H54 (cell line): Measurements from ENCODE around the gene PSMB5.
"Not testable (repeated sequence)": the region's sequence is repeated elsewhere in the genome, so short reads cannot be mapped to it uniquely, and the experiment has no call there.

Source experiments
- DNase-seq: peaks from one replicate; pipeline ENCODE4 v3.0.0; 2011; ENCODE audit warnings: low spot score, mixed read lengths; ENCODE audit not compliant: insufficient read length
- FAIRE-seq: peaks from 3 replicates; lab custom pipeline; 2011; peaks lifted over from hg19 to GRCh38; lab: Jason Lieb, UNC
- POLR2A ChIP-seq: IDR thresholded peaks from 2 replicates; pipeline ENCODE4 v1.6.1; 2011; ENCODE audit warnings: low read depth, mild to moderate bottlenecking, low read length

Gene PSMB5

DNA sequence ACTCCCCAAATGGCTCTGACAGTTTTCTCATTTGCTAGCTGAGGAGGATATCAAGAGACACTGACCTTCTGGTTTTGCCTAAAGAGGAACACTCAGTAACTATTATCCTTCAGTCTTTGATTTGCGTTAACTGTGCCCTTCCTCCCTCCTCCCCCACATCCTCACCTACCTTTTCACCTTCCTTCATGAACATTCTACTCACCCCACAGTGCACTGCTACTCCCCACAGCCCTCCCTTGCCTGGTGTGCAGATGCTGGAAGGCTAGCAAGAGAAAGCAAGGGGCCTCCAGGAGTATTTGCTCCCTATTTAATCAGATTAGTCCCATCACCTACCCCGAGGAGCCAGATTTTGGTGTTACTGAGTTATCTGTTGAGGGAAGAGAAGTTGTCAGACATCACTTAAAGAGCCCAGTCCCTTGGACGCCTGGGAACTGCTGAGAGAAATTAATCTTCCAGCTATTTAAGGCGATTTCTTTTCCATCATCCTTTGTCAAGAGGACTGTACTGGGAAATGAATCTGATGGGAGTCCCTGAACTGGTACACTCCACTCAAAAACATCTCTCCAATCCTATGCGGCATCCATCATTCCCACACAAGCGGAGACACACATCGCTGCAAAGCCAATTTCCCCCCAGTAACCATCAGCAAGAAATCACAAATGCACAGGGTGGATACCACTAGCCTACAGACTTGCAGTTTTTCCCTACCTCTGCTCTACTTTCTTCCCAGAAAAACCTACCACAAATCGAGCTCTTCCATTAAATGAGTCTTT is 11.5 kb downstream of the PSMB5 start:
- DNase-seq = no peak
- TF ChIP-seq POLR2A = no peak
- no peak for FAIRE-seq

- no peak for DNase-seq
- no peak for FAIRE-seq
- no peak for TF ChIP-seq POLR2A
Observed at GRCh38 chr14:23021889-23022442, 12.7 kb downstream of the PSMB5 start.

GRCh38 chr14:23021434-23021833 is 13.3 kb downstream of the PSMB5 start:
- DNase-seq (no peak), FAIRE-seq (no peak)
- TF ChIP-seq POLR2A = no peak

DNA sequence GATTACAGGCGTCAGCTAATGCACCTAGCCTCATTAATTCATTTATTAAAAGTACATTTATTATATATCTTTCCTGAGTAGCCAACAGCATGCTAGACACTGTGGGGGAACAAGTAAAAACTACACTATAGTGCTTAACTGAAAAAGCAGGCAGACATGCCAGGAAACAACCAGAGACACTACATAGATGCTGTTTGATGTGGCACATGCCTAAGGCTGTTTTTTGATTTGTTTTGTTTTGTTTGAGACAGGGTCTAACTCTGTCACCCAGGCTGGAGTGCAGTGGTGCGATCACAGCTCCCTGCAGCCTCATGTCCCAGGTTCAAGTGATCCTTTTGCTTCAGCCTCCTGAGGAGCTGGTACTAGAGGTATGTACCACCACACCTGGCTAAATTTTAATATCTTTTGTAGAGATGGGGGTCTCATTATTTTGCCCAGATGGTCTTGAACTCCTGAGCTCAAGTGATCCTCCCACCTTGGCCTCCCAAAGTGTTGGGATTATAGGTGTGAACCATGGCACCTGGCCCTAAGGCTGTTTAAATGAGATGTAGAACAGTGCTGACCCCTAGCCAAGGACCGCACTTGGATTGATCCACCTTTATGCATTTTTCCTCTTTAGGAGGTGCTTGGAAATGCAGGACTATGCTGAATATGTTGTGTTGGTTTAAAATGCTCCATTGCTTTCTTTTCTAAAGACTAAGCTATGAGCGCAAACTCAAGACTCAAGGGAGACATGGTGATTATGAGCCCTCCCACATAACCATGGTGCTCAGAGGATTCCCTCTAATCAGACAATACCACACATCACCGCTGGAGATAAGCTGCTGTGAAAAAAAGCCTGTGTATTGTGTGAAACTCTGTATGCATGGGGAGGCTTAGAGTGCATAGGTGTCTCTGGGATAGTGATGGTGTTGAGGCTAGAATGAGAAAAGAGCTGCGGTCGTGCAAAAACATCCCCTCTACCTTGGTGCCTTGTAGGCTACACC is 14.3 kb downstream of the PSMB5 start:
- no peak for TF ChIP-seq POLR2A
- no peak for FAIRE-seq
- no peak for DNase-seq

DNA sequence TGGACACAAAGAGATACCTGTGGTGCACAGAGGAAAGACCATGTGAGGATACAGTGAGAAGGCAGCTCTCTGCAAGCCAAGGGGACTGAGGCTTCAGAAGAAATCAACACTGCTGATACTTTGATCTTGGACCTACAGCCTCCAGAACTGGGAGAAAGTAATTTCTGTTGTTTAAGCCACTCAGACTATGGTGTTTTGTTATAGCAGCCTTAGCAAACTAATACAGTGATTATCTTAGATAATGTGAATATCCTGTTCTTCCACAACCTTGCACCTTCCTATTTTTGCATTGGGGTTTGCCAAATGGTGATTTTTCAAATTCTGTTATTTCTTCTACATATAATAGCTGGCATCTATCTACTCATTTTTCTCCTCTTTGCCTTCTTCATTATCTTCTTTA is 16.6 kb downstream of the PSMB5 start:
- FAIRE-seq (no peak), DNase-seq (no peak)
- no peak for TF ChIP-seq POLR2A

DNA sequence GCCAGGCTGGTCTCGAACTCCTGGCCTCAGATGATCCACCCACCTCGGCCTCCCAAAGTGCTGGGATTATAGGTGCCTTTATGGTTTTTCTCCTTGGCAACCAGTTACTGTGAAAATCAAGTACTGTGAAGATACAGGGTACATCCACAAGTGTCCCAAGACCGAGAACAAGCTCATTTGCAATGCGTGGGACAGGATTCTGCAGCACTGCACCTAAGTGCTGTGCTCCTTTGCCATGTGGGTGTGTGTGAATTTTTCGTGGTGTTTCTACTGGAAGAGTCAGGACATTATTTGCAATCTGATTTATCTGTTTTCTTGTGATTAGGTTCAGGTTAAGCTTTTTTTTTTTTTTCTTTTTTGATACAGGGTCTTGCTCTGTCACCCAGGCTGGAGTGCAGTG is 17.6 kb downstream of the PSMB5 start:
- no peak for DNase-seq
- FAIRE-seq = no peak
- TF ChIP-seq POLR2A = no peak

DNA sequence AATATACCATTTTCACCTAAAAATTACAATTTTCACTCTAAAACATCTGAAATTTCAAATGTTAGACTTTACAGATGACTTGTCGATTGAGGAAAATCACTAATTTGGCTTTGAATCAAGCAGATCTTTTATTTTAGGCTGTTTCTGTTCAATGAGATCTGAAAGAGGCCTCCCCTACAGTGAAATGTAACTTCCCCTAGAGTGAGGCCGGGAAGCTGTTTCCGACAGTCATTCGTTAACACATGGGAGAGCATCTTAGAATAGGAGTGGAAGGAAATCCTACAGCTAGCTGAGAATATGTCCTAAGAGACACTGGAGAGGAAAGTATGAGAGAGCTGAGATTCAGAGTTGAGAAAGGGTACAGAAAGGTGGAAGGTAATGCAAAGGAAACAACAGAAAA is 19.1 kb downstream of the PSMB5 start:
- FAIRE-seq = no peak
- no peak for TF ChIP-seq POLR2A
- DNase-seq = no peak

DNA sequence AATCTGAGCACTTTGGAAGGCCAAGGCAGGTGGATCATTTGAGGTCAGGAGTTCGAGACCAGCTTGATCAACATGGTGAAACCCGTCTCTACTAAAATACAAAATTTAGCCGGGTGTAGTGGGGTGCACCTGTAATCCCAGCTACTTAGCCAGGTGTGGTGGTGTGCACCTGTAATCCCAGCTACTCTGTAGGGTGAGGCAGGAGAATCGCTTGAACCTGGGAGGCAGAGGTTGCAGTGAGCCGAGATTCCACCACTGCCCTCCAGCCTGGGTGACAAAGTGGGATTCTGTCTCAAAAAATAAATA is 21.0 kb downstream of the PSMB5 start:
- FAIRE-seq, DNase-seq: not testable (repeated sequence)

DNA sequence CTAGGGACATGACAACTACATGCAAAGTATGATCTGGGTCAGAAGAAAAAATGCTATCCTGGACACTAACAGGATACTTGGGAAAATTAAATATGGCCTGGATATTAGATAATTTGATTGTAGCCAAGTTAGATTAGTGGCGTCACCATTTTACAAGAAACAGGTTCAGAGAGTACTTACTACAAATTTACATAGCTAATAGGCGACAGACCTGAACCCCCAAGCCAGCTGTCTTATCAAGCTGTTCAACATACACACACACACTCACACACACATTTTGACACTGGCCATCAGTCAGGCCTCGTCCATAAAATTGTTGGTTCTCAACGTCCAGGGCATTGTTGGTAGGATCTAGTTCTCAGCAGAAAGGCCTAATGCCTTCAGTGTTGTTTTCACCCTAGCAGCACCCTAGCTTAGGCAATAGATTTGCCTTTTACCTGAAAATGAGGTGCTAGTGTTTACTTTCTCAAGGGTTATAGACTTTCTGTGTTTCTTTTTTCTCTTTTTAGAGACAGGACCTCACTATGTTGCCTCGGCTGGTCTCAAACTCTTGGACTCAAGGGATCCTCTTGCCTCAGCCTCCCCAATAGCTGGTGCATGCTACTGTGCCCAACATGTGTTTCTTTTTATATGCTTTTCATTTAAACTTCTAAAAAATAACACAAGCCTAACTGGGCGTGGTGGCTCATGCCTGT is 21.5 kb downstream of the PSMB5 start:
- FAIRE-seq (no peak), DNase-seq (no peak)
- TF ChIP-seq POLR2A = no peak

GRCh38 chr14:23009939-23010726 is 24.6 kb downstream of the PSMB5 start, which contains the start of gene C14orf93:
Gene C14orf93 (minus strand): TSS chr14:23010143. CDS start chr14:22999023, 11,120 bp downstream.
- no peak for TF ChIP-seq POLR2A
- DNase-seq = peak; percentile 64
- FAIRE-seq = no peak

- DNase-seq (no peak), FAIRE-seq (no peak)
- no peak for TF ChIP-seq POLR2A
Observed at GRCh38 chr14:23009483-23009938, 25.2 kb downstream of the PSMB5 start.

GRCh38 chr14:23008831-23009230 is 25.9 kb downstream of the PSMB5 start:
- FAIRE-seq (no peak), DNase-seq (no peak)
- TF ChIP-seq POLR2A = no peak
